22Rv1 (cell line): ENCODE results near the gene IGF1R.
"Not testable (repeated sequence)": the region's sequence is repeated elsewhere in the genome, so short reads cannot be mapped to it uniquely, and the experiment has no call there.

Experiments used
- H3K27ac ChIP-seq: fragments of 450-650 bp; 2 replicates; pipeline ENCODE4 v1.5.1; 2017
- CTCF ChIP-seq: fragments of 450-650 bp; IDR thresholded peaks from 2 replicates; pipeline ENCODE4 v1.5.1; 2017; ENCODE audit warnings: mild to moderate bottlenecking
- ZFX ChIP-seq: fragments of 450-650 bp; IDR thresholded peaks from 2 replicates; pipeline ENCODE4 v1.6.1; 2017; ENCODE audit warnings: antibody characterized with exemption, borderline replicate concordance

Gene IGF1R

GRCh38 chr15:98996169-98996568 lies 347.8 kb downstream of the IGF1R start:
- no peak for TF ChIP-seq CTCF
- TF ChIP-seq ZFX: no peak
- H3K27ac ChIP-seq: no peak overlapping the region

GRCh38 chr15:98996624-98997023 lies 348.3 kb downstream of the IGF1R start:
- no peak for TF ChIP-seq CTCF
- TF ChIP-seq ZFX: no peak
- no peak overlapping the region for H3K27ac ChIP-seq

- H3K27ac ChIP-seq: no peak overlapping the region
- no peak for TF ChIP-seq ZFX
- TF ChIP-seq CTCF: no peak
These were observed 349.0 kb downstream of the IGF1R start for GRCh38 chr15:98997312-98997711.

- H3K27ac ChIP-seq: no peak overlapping the region
- TF ChIP-seq CTCF (no peak), ZFX (no peak)
These were observed 349.4 kb downstream of the IGF1R start for GRCh38 chr15:98997755-98998154.

- TF ChIP-seq CTCF: no peak
- TF ChIP-seq ZFX: no peak
- no peak overlapping the region for H3K27ac ChIP-seq
These were observed 349.9 kb downstream of the IGF1R start for GRCh38 chr15:98998279-98998678.

- no peak overlapping the region for H3K27ac ChIP-seq
- no peak for TF ChIP-seq ZFX
- no peak for TF ChIP-seq CTCF
These were observed 350.9 kb downstream of the IGF1R start for GRCh38 chr15:98999233-98999632.

GRCh38 chr15:99002226-99002625 lies 353.9 kb downstream of the IGF1R start:
- TF ChIP-seq CTCF (no peak), ZFX (no peak)
- H3K27ac ChIP-seq: no peak overlapping the region

GRCh38 chr15:99003317-99003716 lies 355.0 kb downstream of the IGF1R start:
- not testable (repeated sequence) for H3K27ac ChIP-seq

- H3K27ac ChIP-seq: not testable (repeated sequence)
These were observed 356.9 kb downstream of the IGF1R start for GRCh38 chr15:99004998-99005974.
